ENCODE measurements around the gene GLS.
"Not testable (repeated sequence)": the region's sequence is repeated elsewhere in the genome, so short reads cannot be mapped to it uniquely, and the experiment has no call there.

Gene GLS

GRCh38 chr2:190859347-190860297 lies 21.0 kb upstream of the GLS start:
- H3K4me1 ChIP-seq (ENCODE audit: control insufficient read depth, low read depth, low read length), result peaks cover 28% of the 10 kb centered on the region
- no peak overlapping the region for H3K27ac ChIP-seq (ENCODE audit: low read length)
- H3K27me3 ChIP-seq (ENCODE audit: control insufficient read depth, insufficient read depth, low read length), result no peaks in the 10 kb centered on the region
- H3K9ac ChIP-seq (ENCODE audit: low read length), result no peak overlapping the region
- H3K4me3 ChIP-seq (ENCODE audit: low read length), result no peak overlapping the region
- H3K36me3 ChIP-seq (ENCODE audit: control insufficient read depth, low read depth, low read length), result no peaks in the 10 kb centered on the region
- H3K9me3 ChIP-seq (ENCODE audit: control insufficient read depth, low read depth, low read length), result no peaks in the 10 kb centered on the region

DNA sequence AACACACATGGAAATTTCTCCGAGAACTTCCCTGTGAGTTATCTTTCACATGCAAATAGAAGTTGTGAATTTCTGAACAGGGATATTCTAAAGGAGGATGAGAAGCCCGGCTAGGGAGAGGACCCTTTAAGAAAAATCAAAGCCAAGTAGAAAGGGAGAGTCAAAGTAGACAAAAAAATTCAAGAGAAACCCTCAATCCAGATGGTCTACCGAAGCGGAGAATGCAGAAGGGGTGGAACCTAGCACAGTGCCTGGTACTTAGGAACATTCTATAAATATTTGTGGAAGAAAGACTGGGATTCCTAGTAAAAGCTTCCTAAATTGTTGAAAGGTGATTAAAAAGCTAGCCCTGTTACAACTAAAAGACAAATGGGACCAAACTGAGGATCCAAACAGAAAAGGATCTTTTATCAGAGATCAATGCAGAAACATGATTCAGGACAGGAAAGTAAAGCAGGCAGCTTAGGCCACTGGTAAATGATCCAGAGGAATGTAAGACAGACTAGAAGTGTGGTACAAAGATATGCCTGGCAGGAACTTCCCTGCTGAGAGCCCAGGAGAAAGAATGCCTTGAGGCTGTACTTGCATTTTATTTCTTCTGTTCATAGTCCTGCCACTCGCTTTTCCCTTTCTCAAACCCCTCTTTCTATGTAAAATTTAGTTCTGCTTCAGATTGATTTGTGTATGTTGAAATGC lies 19.5 kb upstream of the GLS start:
- Histone ChIP-seq H3K36me3 (ENCODE audit: control insufficient read depth, low read depth, low read length) (no peaks in the 10 kb centered on the region), H3K4me3 (ENCODE audit: low read length) (peak overlapping the region; percentile 29), H3K9me3 (ENCODE audit: control insufficient read depth, low read depth, low read length) (no peaks in the 10 kb centered on the region), H3K9ac (ENCODE audit: low read length) (peak overlapping the region; percentile 4), H3K4me1 (ENCODE audit: control insufficient read depth, low read depth, low read length) (peaks cover 28% of the 10 kb centered on the region), H3K27me3 (ENCODE audit: control insufficient read depth, insufficient read depth, low read length) (no peaks in the 10 kb centered on the region), H3K27ac (ENCODE audit: low read length) (peak overlapping the region; percentile 77)

DNA sequence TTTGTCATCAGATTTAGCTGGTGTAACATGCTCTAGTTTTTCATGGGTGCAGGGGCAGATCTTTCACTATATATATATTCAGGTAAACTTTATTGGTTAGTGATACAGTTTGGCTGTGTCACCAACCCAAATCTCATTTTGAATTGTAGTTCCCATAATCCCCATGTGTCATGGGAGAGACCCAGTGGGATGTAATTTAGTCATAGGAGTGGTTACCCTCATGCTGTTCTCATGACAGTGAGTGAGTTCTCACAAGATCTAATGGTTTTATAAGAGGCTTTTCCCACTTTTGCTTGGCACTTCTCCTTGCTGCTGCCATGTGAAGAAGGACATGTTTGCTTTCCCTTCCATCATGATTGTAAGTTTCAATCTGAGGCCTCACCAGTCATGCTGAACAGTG lies 18.5 kb upstream of the GLS start:
- not testable (repeated sequence) for H3K9me3 ChIP-seq (ENCODE audit: control insufficient read depth, low read depth, low read length); H3K9ac ChIP-seq (ENCODE audit: low read length); H3K4me3 ChIP-seq (ENCODE audit: low read length); H3K27ac ChIP-seq (ENCODE audit: low read length); H3K27me3 ChIP-seq (ENCODE audit: control insufficient read depth, insufficient read depth, low read length); H3K36me3 ChIP-seq (ENCODE audit: control insufficient read depth, low read depth, low read length)
- H3K4me1 ChIP-seq (ENCODE audit: control insufficient read depth, low read depth, low read length), result peaks cover 28% of the 10 kb centered on the region

- Histone ChIP-seq H3K36me3 (ENCODE audit: control insufficient read depth, low read depth, low read length) (no peaks in the 10 kb centered on the region), H3K27me3 (ENCODE audit: control insufficient read depth, insufficient read depth, low read length) (no peaks in the 10 kb centered on the region), H3K9me3 (ENCODE audit: control insufficient read depth, low read depth, low read length) (no peaks in the 10 kb centered on the region), H3K27ac (ENCODE audit: low read length) (no peak overlapping the region), H3K9ac (ENCODE audit: low read length) (no peak overlapping the region), H3K4me3 (ENCODE audit: low read length) (no peak overlapping the region), H3K4me1 (ENCODE audit: control insufficient read depth, low read depth, low read length) (peaks cover 28% of the 10 kb centered on the region)
Observed at GRCh38 chr2:190862571-190862991, 18.0 kb upstream of the GLS start.

DNA sequence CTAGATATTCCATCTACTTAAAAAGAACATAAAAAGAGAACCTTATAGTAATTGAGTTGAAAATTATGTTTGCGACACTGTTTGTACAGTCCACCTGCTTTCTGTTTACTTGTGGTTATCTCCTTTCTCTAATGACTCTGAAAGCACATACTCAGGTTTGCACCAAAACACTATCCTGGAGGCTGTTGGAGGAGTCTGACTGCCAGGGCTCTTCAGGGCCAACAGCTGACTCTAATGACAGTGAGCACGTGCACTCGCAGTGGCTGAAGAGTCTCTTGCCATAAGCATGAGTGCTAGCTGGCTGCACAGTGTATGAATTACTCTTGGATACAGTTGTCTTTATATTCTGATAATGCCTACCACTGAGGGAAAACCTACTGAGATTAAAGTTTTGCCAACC lies 16.7 kb upstream of the GLS start:
- H3K4me1 ChIP-seq (ENCODE audit: control insufficient read depth, low read depth, low read length), result peaks cover 24% of the 10 kb centered on the region

DNA sequence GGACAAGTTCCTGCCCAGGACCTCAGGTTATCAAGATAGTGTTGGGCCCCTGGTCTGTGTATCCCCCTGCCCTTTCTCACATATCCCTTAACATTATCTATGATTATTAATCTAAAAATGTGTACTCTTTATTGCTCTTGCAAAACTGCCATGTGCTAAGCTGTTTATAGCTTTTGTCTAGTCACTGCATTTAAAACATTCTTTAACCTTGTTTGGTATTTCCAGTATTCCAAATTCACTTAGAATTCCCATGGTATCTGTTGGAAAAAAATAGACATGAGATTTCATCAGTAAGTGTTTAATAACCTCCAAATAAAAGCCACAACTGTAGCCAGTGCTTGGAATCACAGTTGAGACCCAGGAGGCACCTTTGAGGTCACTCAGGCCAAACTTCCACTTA lies 16.2 kb upstream of the GLS start:
- H3K9me3 ChIP-seq (ENCODE audit: control insufficient read depth, low read depth, low read length), result peaks cover 6% of the 10 kb centered on the region
- no peak overlapping the region for H3K9ac ChIP-seq (ENCODE audit: low read length)
- peaks cover 23% of the 10 kb centered on the region for H3K4me1 ChIP-seq (ENCODE audit: control insufficient read depth, low read depth, low read length)
- no peak overlapping the region for H3K4me3 ChIP-seq (ENCODE audit: low read length)
- H3K27me3 ChIP-seq (ENCODE audit: control insufficient read depth, insufficient read depth, low read length), result no peaks in the 10 kb centered on the region
- no peaks in the 10 kb centered on the region for H3K36me3 ChIP-seq (ENCODE audit: control insufficient read depth, low read depth, low read length)
- no peak overlapping the region for H3K27ac ChIP-seq (ENCODE audit: low read length)

More for the DNA sequence above, 16.7 kb upstream of the GLS start:
- H3K9me3 ChIP-seq (ENCODE audit: control insufficient read depth, low read depth, low read length), result peaks cover 6% of the 10 kb centered on the region
- H3K4me3 ChIP-seq (ENCODE audit: low read length), result no peak overlapping the region
- H3K27me3 ChIP-seq (ENCODE audit: control insufficient read depth, insufficient read depth, low read length), result no peaks in the 10 kb centered on the region
- H3K27ac ChIP-seq (ENCODE audit: low read length), result no peak overlapping the region
- H3K9ac ChIP-seq (ENCODE audit: low read length), result no peak overlapping the region
- no peaks in the 10 kb centered on the region for H3K36me3 ChIP-seq (ENCODE audit: control insufficient read depth, low read depth, low read length)

- no peaks in the 10 kb centered on the region for H3K36me3 ChIP-seq (ENCODE audit: control insufficient read depth, low read depth, low read length)
- peaks cover 21% of the 10 kb centered on the region for H3K4me1 ChIP-seq (ENCODE audit: control insufficient read depth, low read depth, low read length)
- H3K27ac ChIP-seq (ENCODE audit: low read length), result no peak overlapping the region
- peaks cover 6% of the 10 kb centered on the region for H3K9me3 ChIP-seq (ENCODE audit: control insufficient read depth, low read depth, low read length)
- no peaks in the 10 kb centered on the region for H3K27me3 ChIP-seq (ENCODE audit: control insufficient read depth, insufficient read depth, low read length)
- H3K4me3 ChIP-seq (ENCODE audit: low read length), result no peak overlapping the region
- no peak overlapping the region for H3K9ac ChIP-seq (ENCODE audit: low read length)
Observed at GRCh38 chr2:190867212-190867611, 13.4 kb upstream of the GLS start.

DNA sequence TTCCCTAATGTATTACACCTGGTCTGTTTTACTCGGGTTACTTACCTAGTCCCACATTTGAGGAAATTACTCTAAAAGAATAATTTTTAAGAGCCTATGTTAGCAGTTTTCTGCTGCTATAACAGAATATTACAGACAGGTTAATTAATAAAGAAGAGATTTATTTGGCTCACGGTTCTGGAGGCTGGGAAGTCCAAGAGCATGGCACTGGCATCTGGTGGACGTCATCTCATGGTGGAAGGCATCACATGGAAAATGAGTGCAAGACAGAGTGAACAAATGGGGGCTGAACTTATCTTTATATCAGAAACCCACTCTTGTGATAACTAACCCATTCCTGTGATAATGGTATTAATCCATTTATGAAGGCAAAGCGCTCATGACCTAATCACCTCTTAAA lies 12.8 kb upstream of the GLS start:
- Histone ChIP-seq H3K27ac (ENCODE audit: low read length) (no peak overlapping the region), H3K27me3 (ENCODE audit: control insufficient read depth, insufficient read depth, low read length) (no peaks in the 10 kb centered on the region), H3K4me3 (ENCODE audit: low read length) (no peak overlapping the region), H3K9ac (ENCODE audit: low read length) (no peak overlapping the region), H3K4me1 (ENCODE audit: control insufficient read depth, low read depth, low read length) (peaks cover 21% of the 10 kb centered on the region), H3K36me3 (ENCODE audit: control insufficient read depth, low read depth, low read length) (no peaks in the 10 kb centered on the region), H3K9me3 (ENCODE audit: control insufficient read depth, low read depth, low read length) (peaks cover 6% of the 10 kb centered on the region)

DNA sequence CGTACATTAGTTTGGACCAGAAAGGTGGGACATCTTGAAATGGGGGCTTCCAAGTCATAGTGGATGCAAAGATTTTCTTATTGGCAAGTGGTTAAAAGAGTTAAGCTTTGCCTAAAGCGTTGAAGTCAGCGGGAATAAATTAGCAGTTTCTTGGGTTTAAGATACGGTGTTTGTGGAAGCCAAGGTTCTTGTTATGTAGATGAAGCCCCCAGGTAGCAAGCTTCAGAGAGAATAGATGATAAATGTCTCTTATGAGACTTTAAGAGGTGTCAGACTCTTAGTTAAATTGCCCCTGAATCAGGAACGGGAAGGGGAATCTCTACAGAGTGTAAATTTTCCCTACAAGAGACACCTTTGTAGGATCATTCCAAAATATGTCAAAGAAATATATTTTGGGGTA lies 10.9 kb upstream of the GLS start:
- Histone ChIP-seq H3K4me3 (ENCODE audit: low read length) (peak overlapping the region; percentile 31), H3K9me3 (ENCODE audit: control insufficient read depth, low read depth, low read length) (peaks cover 6% of the 10 kb centered on the region), H3K27ac (ENCODE audit: low read length) (no peak overlapping the region), H3K36me3 (ENCODE audit: control insufficient read depth, low read depth, low read length) (no peaks in the 10 kb centered on the region), H3K27me3 (ENCODE audit: control insufficient read depth, insufficient read depth, low read length) (no peaks in the 10 kb centered on the region), H3K4me1 (ENCODE audit: control insufficient read depth, low read depth, low read length) (peaks cover 21% of the 10 kb centered on the region), H3K9ac (ENCODE audit: low read length) (no peak overlapping the region)

GRCh38 chr2:190873451-190873850 lies 7.2 kb upstream of the GLS start:
- not testable (repeated sequence) for H3K9me3 ChIP-seq (ENCODE audit: control insufficient read depth, low read depth, low read length); H3K36me3 ChIP-seq (ENCODE audit: control insufficient read depth, low read depth, low read length); H3K4me3 ChIP-seq (ENCODE audit: low read length); H3K9ac ChIP-seq (ENCODE audit: low read length); H3K27ac ChIP-seq (ENCODE audit: low read length); H3K27me3 ChIP-seq (ENCODE audit: control insufficient read depth, insufficient read depth, low read length)
- H3K4me1 ChIP-seq (ENCODE audit: control insufficient read depth, low read depth, low read length), result peaks cover 21% of the 10 kb centered on the region

DNA sequence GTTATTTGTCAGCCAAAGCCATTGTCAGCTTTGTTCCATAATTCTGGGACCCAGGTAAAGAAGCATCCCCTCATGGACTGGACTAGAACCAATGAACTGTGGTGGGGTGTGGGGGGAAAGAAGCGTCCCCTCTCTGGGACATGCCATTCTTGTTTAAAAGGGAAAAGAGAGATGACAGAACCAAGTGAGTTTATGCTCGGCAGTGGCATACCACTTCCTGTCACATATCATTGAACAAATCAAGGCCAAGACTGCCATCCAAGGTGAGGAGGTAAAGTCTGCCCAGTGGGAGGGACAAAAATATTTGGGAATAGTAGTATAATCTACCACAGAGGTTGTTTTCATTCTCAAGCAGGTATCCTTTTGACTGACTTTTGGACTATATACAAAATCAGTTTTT lies 4.7 kb upstream of the GLS start:
- Histone ChIP-seq H3K36me3 (ENCODE audit: control insufficient read depth, low read depth, low read length) (no peaks in the 10 kb centered on the region), H3K27ac (ENCODE audit: low read length) (no peak overlapping the region), H3K9ac (ENCODE audit: low read length) (no peak overlapping the region), H3K27me3 (ENCODE audit: control insufficient read depth, insufficient read depth, low read length) (peaks cover 6% of the 10 kb centered on the region), H3K9me3 (ENCODE audit: control insufficient read depth, low read depth, low read length) (no peaks in the 10 kb centered on the region), H3K4me1 (ENCODE audit: control insufficient read depth, low read depth, low read length) (peaks cover 7% of the 10 kb centered on the region), H3K4me3 (ENCODE audit: low read length) (no peak overlapping the region)
